ENCODE measurements around the gene ARFRP1. TPM values are rescaled to one million over a fixed set of nuclear protein-coding genes. Genes with fewer than 3 reads are reported as not detected.

Gene ARFRP1
- total and polyA plus RNA-seq, 7 donors = 26.8 to 70.2 (median 38.7) TPM

- Histone ChIP-seq H3K27me3 (no peaks in the 10 kb centered on the region), H3K4me1 (peaks cover 0 to 13% (median 6%) of the 10 kb centered on the region in 4 donors), H3K27ac (no peak overlapping the region), H3K4me3 (no peak overlapping the region), H3K9me3 (no peaks in the 10 kb centered on the region), H3K36me3 (peaks cover 21 to 82% (median 40%) of the 10 kb centered on the region in 4 donors)
- 94 to 96% methylated on average over 22 of the region's 22 CpGs for WGBS, 2 donors
- no peak for DNase-seq
- no peak for TF ChIP-seq POLR2AphosphoS5 (IDR thresholded peaks at IDR 0.05)
- TF ChIP-seq POLR2A (IDR thresholded peaks at IDR 0.05) = no peak
- TF ChIP-seq EP300 (IDR thresholded peaks at IDR 0.05) = no peak
- TF ChIP-seq CTCF (IDR thresholded peaks at IDR 0.05) = no peak
- intact Hi-C loops (cut with DNase I) = no loop called here
These were observed 43.5 kb downstream of the ARFRP1 start for GRCh38 chr20:63664143-63664851.

- 95 to 96% methylated on average over 26 of the region's 26 CpGs for WGBS, 2 donors
- Histone ChIP-seq H3K4me1 (peaks cover 0 to 18% (median 12%) of the 10 kb centered on the region in 4 donors), H3K27me3 (no peaks in the 10 kb centered on the region), H3K27ac (no peak overlapping the region), H3K4me3 (no peak overlapping the region), H3K36me3 (peaks cover 21 to 74% (median 36%) of the 10 kb centered on the region in 4 donors), H3K9me3 (no peaks in the 10 kb centered on the region)
- DNase-seq = no peak
- intact Hi-C loops (cut with DNase I) = no loop called here
- no peak for TF ChIP-seq EP300 (IDR thresholded peaks at IDR 0.05)
- TF ChIP-seq POLR2AphosphoS5 (IDR thresholded peaks at IDR 0.05) = no peak
- no peak for TF ChIP-seq CTCF (IDR thresholded peaks at IDR 0.05)
- no peak for TF ChIP-seq POLR2A (IDR thresholded peaks at IDR 0.05)
These were observed 44.3 kb downstream of the ARFRP1 start for GRCh38 chr20:63663332-63664066.

GRCh38 chr20:63662813-63663189 lies 45.0 kb downstream of the ARFRP1 start:
- H3K36me3 ChIP-seq = peaks cover 21 to 67% (median 29%) of the 10 kb centered on the region in 4 donors
- WGBS, 2 donors = 92 to 95% methylated on average over 9 of the region's 9 CpGs
- peaks cover 0 to 21% (median 14%) of the 10 kb centered on the region in 4 donors for H3K4me1 ChIP-seq
- DNase-seq = no peak
- no peak overlapping the region for H3K4me3 ChIP-seq
- no peaks in the 10 kb centered on the region for H3K9me3 ChIP-seq
- no peak overlapping the region for H3K27ac ChIP-seq
- no peaks in the 10 kb centered on the region for H3K27me3 ChIP-seq
- no peak for TF ChIP-seq EP300 (IDR thresholded peaks at IDR 0.05)
- TF ChIP-seq POLR2A (IDR thresholded peaks at IDR 0.05) = no peak
- no peak for TF ChIP-seq CTCF (IDR thresholded peaks at IDR 0.05)
- intact Hi-C loops (cut with DNase I) = no loop called here

- Histone ChIP-seq H3K4me1 (peaks cover 0 to 27% (median 20%) of the 10 kb centered on the region in 4 donors), H3K36me3 (peaks cover 17 to 61% (median 24%) of the 10 kb centered on the region in 4 donors), H3K27me3 (no peaks in the 10 kb centered on the region), H3K27ac (no peak overlapping the region), H3K4me3 (no peak overlapping the region), H3K9me3 (no peaks in the 10 kb centered on the region)
- TF ChIP-seq EP300 (IDR thresholded peaks at IDR 0.05) = no peak
- no peak for TF ChIP-seq POLR2A (IDR thresholded peaks at IDR 0.05)
- TF ChIP-seq POLR2AphosphoS5 (IDR thresholded peaks at IDR 0.05) = no peak
- TF ChIP-seq CTCF (IDR thresholded peaks at IDR 0.05) = no peak
- intact Hi-C loops (cut with DNase I) = no loop called here
- DNase-seq = no peak
- WGBS, 2 donors = 92 to 95% methylated on average over 33 of the region's 33 CpGs
These were observed 45.6 kb downstream of the ARFRP1 start for GRCh38 chr20:63661959-63662812.
